B cell (primary cell): ENCODE results near the gene MAP3K20. TPM values are rescaled to one million over a fixed set of nuclear protein-coding genes. Genes with fewer than 3 reads are reported as not detected.

Experiments
- ATAC-seq: fragments of 200-7000 bp; cut with Tn5 transposase; one replicate; pipeline ENCODE4 v1.10.0; 2021; ENCODE audit warnings: low read depth, mild to moderate bottlenecking, moderate number of reproducible peaks, moderate library complexity
- CTCF ChIA-PET: fragments of 350-600 bp; sonication (Branson Sonifier 250); formaldehyde crosslinking; loops from one replicate; lab custom pipeline; 2021; ENCODE audit warnings: antibody characterized with exemption, inconsistent platforms; lab: Charles Lee
- POLR2A ChIA-PET: fragments of 350-600 bp; sonication (Branson Sonifier 250); formaldehyde crosslinking; loops from one replicate; lab custom pipeline; 2021; ENCODE audit warnings: antibody characterized with exemption; lab: Charles Lee
- DNase-seq: peaks from one replicate; pipeline ENCODE4 v3.0.0; 2013
- H2AFZ ChIP-seq: 2 replicates; pipeline ENCODE4 v1.6.1; 2012; ENCODE audit warnings: mild to moderate bottlenecking, low read depth, low read length; ENCODE audit not compliant: insufficient read depth, poor library complexity, severe bottlenecking
- H3K27ac ChIP-seq, 2 donors: 1 replicate in 1 of 2; 2 replicates in 1 of 2; pipeline ENCODE4 v1.5.1; 2012 to 2013; ENCODE audit warnings: low read length in 2 of 2, mild to moderate bottlenecking in 2 of 2, moderate library complexity in 1 of 2
- H3K27me3 ChIP-seq, 4 experiments: fragments of 200-600 bp in 1 of 4; sonication (generic) in 1 of 4; replicated peaks in 1 of 4; 1 replicate in 2 of 4; 2 replicates in 2 of 4; pipeline versions ENCODE4 v1.6.1 to v1.7.0; 2013 to 2016; ENCODE audit warnings: low read length in 3 of 4, mild to moderate bottlenecking in 2 of 4, mixed read lengths in 1 of 4, moderate library complexity in 1 of 4; ENCODE audit not compliant: insufficient read depth in 4 of 4, control insufficient read depth in 3 of 4; ENCODE audit errors: control extremely low read depth in 1 of 4
- H3K36me3 ChIP-seq, 2 experiments: replicated peaks in 1 of 2; 1 replicate in 1 of 2; 2 replicates in 1 of 2; pipeline versions ENCODE4 v1.6.1 to v1.7.1; 2013; ENCODE audit warnings: low read length in 1 of 2; ENCODE audit not compliant: insufficient read depth in 2 of 2, control insufficient read depth in 1 of 2; ENCODE audit errors: control extremely low read depth in 1 of 2, extremely low read depth in 1 of 2
- H3K4me1 ChIP-seq, 2 donors: fragments of 200-600 bp in 1 of 2; sonication (generic) in 1 of 2; 1 replicate in 1 of 2; 2 replicates in 1 of 2; pipeline versions ENCODE4 v1.5.1 to v1.6.1; 2013 to 2017; ENCODE audit warnings: low read length in 2 of 2; ENCODE audit not compliant: control insufficient read depth in 2 of 2, insufficient read depth in 2 of 2
- H3K4me2 ChIP-seq: replicated peaks from 2 replicates; pipeline ENCODE3; 2012; ENCODE audit warnings: mild to moderate bottlenecking, low read depth, low read length; ENCODE audit not compliant: poor library complexity, severe bottlenecking
- H3K4me3 ChIP-seq, 5 experiments: fragments of 200-600 bp in 1 of 5; sonication (generic) in 1 of 5; 1 replicate in 3 of 5; 2 replicates in 2 of 5; pipeline versions ENCODE4 v1.5.1 to v1.7.0; 2011 to 2016; ENCODE audit warnings: low read length in 4 of 5, mild to moderate bottlenecking in 4 of 5, low read depth in 2 of 5, control low read depth in 1 of 5, moderate library complexity in 1 of 5; ENCODE audit not compliant: insufficient read depth in 1 of 5; ENCODE audit errors: control extremely low read depth in 1 of 5, extremely low read depth in 1 of 5
- H3K79me2 ChIP-seq: fragments of 200-600 bp; sonication (generic); one replicate; pipeline ENCODE4 v1.6.0; 2016; ENCODE audit warnings: low read length; ENCODE audit not compliant: control insufficient read depth, insufficient read depth
- H3K9ac ChIP-seq: fragments of 200-600 bp; sonication (generic); 2 replicates; pipeline ENCODE4 v1.6.1; 2017; ENCODE audit warnings: mild to moderate bottlenecking, low read length, moderate library complexity
- H3K9me3 ChIP-seq, 3 donors: one replicate each; pipeline versions ENCODE4 v1.6.1 to v1.7.1; 2013; ENCODE audit warnings: low read length in 2 of 3; ENCODE audit not compliant: control insufficient read depth in 2 of 3, insufficient read depth in 1 of 3; ENCODE audit errors: control extremely low read depth in 1 of 3
- H4K20me1 ChIP-seq: 2 replicates; pipeline ENCODE4 v1.6.0; 2012; ENCODE audit warnings: mild to moderate bottlenecking, low read length; ENCODE audit not compliant: insufficient read depth, control insufficient read depth, poor library complexity, severe bottlenecking
- H3K27ac Mint-ChIP-seq: one replicate; pipeline ENCODE4 v1.8.0; 2021; ENCODE audit warnings: mixed read lengths
- H3K27me3 Mint-ChIP-seq: one replicate; pipeline ENCODE4 v1.8.0; 2021; ENCODE audit warnings: mixed read lengths
- H3K4me1 Mint-ChIP-seq: one replicate; pipeline ENCODE4 v1.8.0; 2021; ENCODE audit warnings: mixed read lengths
- H3K4me3 Mint-ChIP-seq: one replicate; pipeline ENCODE4 v1.8.0; 2021; ENCODE audit warnings: mixed read lengths
- H3K9me3 Mint-ChIP-seq: one replicate; pipeline ENCODE4 v1.8.0; 2022; ENCODE audit warnings: mixed read lengths; ENCODE audit not compliant: insufficient read depth
- EZH2 ChIP-seq: IDR thresholded peaks from 2 replicates; pipeline ENCODE4 v1.6.1; 2012; ENCODE audit warnings: borderline replicate concordance, low read depth, mild to moderate bottlenecking, moderate library complexity, low read length; ENCODE audit not compliant: insufficient read depth, poor library complexity, severe bottlenecking
- WGBS: methylation state at CpG from one replicate; pipeline ENCODE4 v1.1.5; 2013; ENCODE audit warnings: missing lambda C conversion rate; ENCODE audit not compliant: insufficient coverage; 5-methylcytosine and 5-hydroxymethylcytosine counted together
- intact Hi-C: fragments of 100-400 bp; cut with micrococcal nuclease; formaldehyde crosslinking; loops from one replicate; pipeline ENCODE4 v1.10.0; 2022
- polyA plus RNA-seq: library from polyadenylated mRNA; depleted of rRNA; stranded (reverse); fragments of >200 nt; gene quantifications from 2 replicates; pipeline ENCODE4 v1.2.3, GENCODE V29; 2012
- total RNA-seq, 2 donors: library from RNA; stranded (reverse); fragments of 120-200 nt in 1 of 2; gene quantifications; 1 replicate in 1 of 2; 2 replicates in 1 of 2; pipeline versions ENCODE4 v1.2.3 to v1.2.4, GENCODE V29; 2013 to 2022
- TF ChIP-seq, protein P1 (sequence below): fragments of 200-600 bp; IDR thresholded peaks from one replicate; pipeline ENCODE4 v1.8.0; 2022; ENCODE audit warnings: antibody characterized with exemption, mild to moderate bottlenecking

The MAP3K20 gene
- total and polyA plus RNA-seq, 2 donors (not counting 1 experiment from before 2014, with no cell fraction given) = 2.2 to 9.1 TPM

DNA sequence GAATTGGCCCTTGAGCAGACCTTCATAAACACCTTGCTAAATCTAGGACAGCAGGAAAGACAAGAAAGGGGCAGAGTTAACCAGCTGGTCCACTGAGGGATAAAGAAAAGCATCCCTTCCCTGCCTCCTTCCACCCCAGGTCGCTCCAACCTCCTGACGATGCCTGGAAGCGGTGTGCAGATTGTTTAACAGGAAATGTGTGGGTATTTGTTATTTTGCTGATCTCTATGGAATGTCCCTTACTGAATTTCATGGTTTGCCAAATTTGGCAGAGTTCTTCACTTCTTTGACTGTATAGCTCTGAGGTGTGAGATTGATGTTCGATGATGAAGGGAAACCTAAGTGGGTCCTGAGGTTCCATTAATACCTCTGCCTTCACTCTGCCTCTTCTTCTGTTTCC lies 72.9 kb downstream of the MAP3K20 start:
- no peaks in the 10 kb centered on the region for H4K20me1 ChIP-seq
- Mint-ChIP-seq H3K9me3 (no peaks in the 10 kb centered on the region), H3K4me3 (no peak overlapping the region), H3K27me3 (no peaks in the 10 kb centered on the region), H3K27ac (no peak overlapping the region), H3K4me1 (no peaks in the 10 kb centered on the region)
- CTCF ChIA-PET = no interaction called here
- no peaks in the 10 kb centered on the region for H3K79me2 ChIP-seq
- no peaks in the 10 kb centered on the region for H3K36me3 ChIP-seq
- no peaks in the 10 kb centered on the region for H3K4me1 ChIP-seq
- H3K4me2 ChIP-seq = no peak overlapping the region
- no CpG with 5 or more reads among the region's 4 CpGs for WGBS
- no peak overlapping the region for H3K4me3 ChIP-seq
- H3K27me3 ChIP-seq = no peaks in the 10 kb centered on the region
- POLR2A ChIA-PET = no interaction called here
- H3K27ac ChIP-seq = no peak overlapping the region
- no peak overlapping the region for H2AFZ ChIP-seq
- intact Hi-C loops = no loop called here
- H3K9me3 ChIP-seq = peaks cover 0 to 1% (median 0%) of the 10 kb centered on the region in 3 donors
- ATAC-seq (no peak), DNase-seq (no peak)
- no peak overlapping the region for H3K9ac ChIP-seq
- TF ChIP-seq, protein P1, sequence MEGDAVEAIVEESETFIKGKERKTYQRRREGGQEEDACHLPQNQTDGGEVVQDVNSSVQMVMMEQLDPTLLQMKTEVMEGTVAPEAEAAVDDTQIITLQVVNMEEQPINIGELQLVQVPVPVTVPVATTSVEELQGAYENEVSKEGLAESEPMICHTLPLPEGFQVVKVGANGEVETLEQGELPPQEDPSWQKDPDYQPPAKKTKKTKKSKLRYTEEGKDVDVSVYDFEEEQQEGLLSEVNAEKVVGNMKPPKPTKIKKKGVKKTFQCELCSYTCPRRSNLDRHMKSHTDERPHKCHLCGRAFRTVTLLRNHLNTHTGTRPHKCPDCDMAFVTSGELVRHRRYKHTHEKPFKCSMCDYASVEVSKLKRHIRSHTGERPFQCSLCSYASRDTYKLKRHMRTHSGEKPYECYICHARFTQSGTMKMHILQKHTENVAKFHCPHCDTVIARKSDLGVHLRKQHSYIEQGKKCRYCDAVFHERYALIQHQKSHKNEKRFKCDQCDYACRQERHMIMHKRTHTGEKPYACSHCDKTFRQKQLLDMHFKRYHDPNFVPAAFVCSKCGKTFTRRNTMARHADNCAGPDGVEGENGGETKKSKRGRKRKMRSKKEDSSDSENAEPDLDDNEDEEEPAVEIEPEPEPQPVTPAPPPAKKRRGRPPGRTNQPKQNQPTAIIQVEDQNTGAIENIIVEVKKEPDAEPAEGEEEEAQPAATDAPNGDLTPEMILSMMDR = no peak
- TF ChIP-seq EZH2 = no peak

DNA sequence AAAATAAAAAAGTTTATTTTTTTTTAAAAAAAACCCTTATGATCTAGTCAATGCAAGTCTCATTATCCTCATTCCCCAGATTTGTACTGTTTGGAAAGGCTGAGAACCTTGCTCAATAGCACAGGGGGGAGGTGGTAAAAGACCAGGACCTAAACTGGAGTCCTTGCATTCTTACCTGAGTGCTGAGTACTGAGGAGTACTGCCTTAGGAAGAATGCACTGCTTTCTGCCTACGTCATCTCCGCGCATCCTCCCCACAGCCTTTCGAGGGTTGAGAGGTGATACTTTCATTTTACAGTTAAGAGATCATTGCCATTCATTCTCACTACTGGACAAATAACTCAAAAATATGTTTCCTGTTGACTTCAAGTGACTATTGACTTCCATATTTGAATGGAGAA lies 73.8 kb downstream of the MAP3K20 start:
- Histone ChIP-seq H3K27me3 (no peaks in the 10 kb centered on the region), H3K36me3 (no peaks in the 10 kb centered on the region), H3K27ac (no peak overlapping the region), H4K20me1 (no peaks in the 10 kb centered on the region), H3K4me2 (no peak overlapping the region), H3K9ac (no peak overlapping the region), H2AFZ (no peak overlapping the region), H3K4me3 (no peak overlapping the region), H3K79me2 (no peaks in the 10 kb centered on the region), H3K9me3 (peaks cover 0 to 1% (median 0%) of the 10 kb centered on the region in 3 donors), H3K4me1 (no peaks in the 10 kb centered on the region)
- ATAC-seq (no peak), DNase-seq (no peak)
- intact Hi-C loops = no loop called here
- Mint-ChIP-seq H3K4me1 (no peaks in the 10 kb centered on the region), H3K27me3 (no peaks in the 10 kb centered on the region), H3K9me3 (no peaks in the 10 kb centered on the region), H3K4me3 (no peak overlapping the region), H3K27ac (no peak overlapping the region)
- TF ChIP-seq, protein P1 = no peak
- no peak for TF ChIP-seq EZH2
- CTCF ChIA-PET = no interaction called here
- WGBS = no CpG with 5 or more reads among the region's 4 CpGs
- POLR2A ChIA-PET = no interaction called here
